Neural progenitor cell (in vitro differentiated cells): Measurements from ENCODE around the gene DCUN1D4. TPM values are rescaled to one million over a fixed set of nuclear protein-coding genes. Genes with fewer than 3 reads are reported as not detected.
A peak's percentile ranks its signal among the peaks of the same experiment; 100 is the strongest.

Experiments
- DNase-seq: peaks from one replicate; pipeline ENCODE4 v3.0.0-alpha.2; 2016; ENCODE audit warnings: low spot score
- H2AFZ ChIP-seq: fragments of 200-600 bp; sonication (generic); replicated peaks from 2 replicates; pipeline ENCODE4 v1.6.1; 2016; ENCODE audit warnings: antibody characterized with exemption
- H3F3A ChIP-seq: fragments of 200-600 bp; sonication (generic); 2 replicates; pipeline ENCODE4 v1.6.1; 2016; ENCODE audit warnings: antibody characterized with exemption, low read depth
- H3K27ac ChIP-seq: fragments of 200-600 bp; sonication (generic); 2 replicates; pipeline ENCODE4 v1.5.1; 2016; ENCODE audit warnings: mild to moderate bottlenecking
- H3K27me3 ChIP-seq: fragments of 200-600 bp; sonication (generic); 2 replicates; pipeline ENCODE4 v1.6.1; 2016; ENCODE audit warnings: mild to moderate bottlenecking, moderate library complexity
- H3K36me3 ChIP-seq: fragments of 200-600 bp; sonication (generic); 2 replicates; pipeline ENCODE4 v1.5.1; 2016
- H3K4me1 ChIP-seq: fragments of 200-600 bp; sonication (generic); 2 replicates; pipeline ENCODE4 v1.6.1; 2016; ENCODE audit warnings: mixed run types
- H3K4me2 ChIP-seq: fragments of 200-600 bp; sonication (generic); 2 replicates; pipeline ENCODE4 v1.6.1; 2016
- H3K4me3 ChIP-seq: fragments of 200-600 bp; sonication (generic); 2 replicates; pipeline ENCODE4 v1.5.1; 2016
- H3K79me2 ChIP-seq: fragments of 200-600 bp; sonication (generic); 2 replicates; pipeline ENCODE4 v1.6.1; 2016; ENCODE audit warnings: low read depth
- H3K9ac ChIP-seq: fragments of 200-600 bp; sonication (generic); 2 replicates; pipeline ENCODE4 v1.6.1; 2016
- H3K9me3 ChIP-seq: fragments of 200-600 bp; sonication (generic); 2 replicates; pipeline ENCODE4 v1.5.1; 2016; ENCODE audit warnings: low read depth
- H4K20me1 ChIP-seq: fragments of 200-600 bp; sonication (generic); 2 replicates; pipeline ENCODE4 v1.6.1; 2016; ENCODE audit warnings: low read depth
- H3K27ac Mint-ChIP-seq: 3 replicates; pipeline ENCODE4 v1.8.0; 2021; ENCODE audit warnings: mixed read lengths
- H3K27me3 Mint-ChIP-seq: 2 replicates; pipeline ENCODE4 v1.8.0; 2022; ENCODE audit warnings: low read depth, mild to moderate bottlenecking, inconsistent platforms, moderate library complexity, mixed read lengths; ENCODE audit not compliant: insufficient read depth
- H3K36me3 Mint-ChIP-seq: 3 replicates; pipeline ENCODE4 v1.8.0; 2021; ENCODE audit warnings: mixed read lengths
- H3K4me1 Mint-ChIP-seq: 3 replicates; pipeline ENCODE4 v1.8.0; 2021; ENCODE audit warnings: mixed read lengths
- H3K4me3 Mint-ChIP-seq: 3 replicates; pipeline ENCODE4 v1.8.0; 2021; ENCODE audit warnings: mild to moderate bottlenecking, moderate library complexity, mixed read lengths
- H3K9me3 Mint-ChIP-seq: 3 replicates; pipeline ENCODE4 v1.8.0; 2020; ENCODE audit warnings: mixed read lengths
- CTCF ChIP-seq: fragments of 200-600 bp; sonication (generic); IDR thresholded peaks from 2 replicates; pipeline ENCODE4 v1.5.1; 2017; ENCODE audit warnings: antibody characterized with exemption, mild to moderate bottlenecking
- EZH2 ChIP-seq: fragments of 200-600 bp; sonication (generic); IDR thresholded peaks from 2 replicates; pipeline ENCODE4 v1.6.1; 2017; ENCODE audit warnings: antibody characterized with exemption, mild to moderate bottlenecking, moderate library complexity
- EZH2phosphoT487 ChIP-seq: fragments of 200-600 bp; sonication (generic); IDR thresholded peaks from 2 replicates; pipeline ENCODE4 v1.6.1; 2017; ENCODE audit warnings: antibody characterized with exemption
- total RNA-seq: library from RNA; depleted of rRNA; stranded (reverse); fragments of >200 nt; gene quantifications from 2 replicates; pipeline ENCODE4 v1.2.3, GENCODE V29; 2015; ENCODE audit warnings: low replicate concordance

DCUN1D4 gene
- total RNA-seq, 1 donor from 2014 or later = 180 TPM

- Histone ChIP-seq H3K27ac (no peak overlapping the region), H3K79me2 (no peaks in the 10 kb centered on the region), H3K4me3 (no peak overlapping the region), H3K9ac (no peak overlapping the region), H3K36me3 (no peaks in the 10 kb centered on the region), H2AFZ (no peak overlapping the region), H3K4me2 (no peak overlapping the region), H3K4me1 (peaks cover 16% of the 10 kb centered on the region), H4K20me1 (no peaks in the 10 kb centered on the region), H3K27me3 (no peaks in the 10 kb centered on the region), H3F3A (peaks cover 8% of the 10 kb centered on the region), H3K9me3 (no peaks in the 10 kb centered on the region)
- Mint-ChIP-seq H3K27me3 (peaks cover 3% of the 10 kb centered on the region), H3K4me1 (peaks cover 15% of the 10 kb centered on the region), H3K36me3 (no peaks in the 10 kb centered on the region), H3K9me3 (no peaks in the 10 kb centered on the region), H3K27ac (no peak overlapping the region), H3K4me3 (no peak overlapping the region)
- no peak for DNase-seq
- TF ChIP-seq EZH2phosphoT487 = no peak
- no peak for TF ChIP-seq CTCF
- no peak for TF ChIP-seq EZH2
Observed at GRCh38 chr4:51830156-51830720, 12.7 kb upstream of the DCUN1D4 start.

GRCh38 chr4:51831133-51831532, 11.8 kb upstream of the DCUN1D4 start:
- no peak overlapping the region for H3K4me3 ChIP-seq
- no peak overlapping the region for H3K4me2 ChIP-seq
- H3K27me3 ChIP-seq = no peaks in the 10 kb centered on the region
- H3K79me2 ChIP-seq = no peaks in the 10 kb centered on the region
- H3K27me3 Mint-ChIP-seq = peaks cover 8% of the 10 kb centered on the region
- peaks cover 14% of the 10 kb centered on the region for H3F3A ChIP-seq
- H3K4me1 Mint-ChIP-seq = peaks cover 24% of the 10 kb centered on the region
- peak overlapping the region; percentile 74 for H2AFZ ChIP-seq
- no peaks in the 10 kb centered on the region for H3K36me3 Mint-ChIP-seq
- DNase-seq = peak; percentile 81
- H3K9me3 ChIP-seq = no peaks in the 10 kb centered on the region
- H3K9ac ChIP-seq = no peak overlapping the region
- no peak overlapping the region for H3K4me3 Mint-ChIP-seq
- H3K27ac Mint-ChIP-seq = no peak overlapping the region
- peak; percentile 82 for TF ChIP-seq CTCF
- no peak for TF ChIP-seq EZH2phosphoT487
- no peaks in the 10 kb centered on the region for H3K9me3 Mint-ChIP-seq
- no peak overlapping the region for H3K27ac ChIP-seq
- H4K20me1 ChIP-seq = no peaks in the 10 kb centered on the region
- H3K36me3 ChIP-seq = no peaks in the 10 kb centered on the region
- H3K4me1 ChIP-seq = peaks cover 25% of the 10 kb centered on the region

- Histone ChIP-seq H3F3A (peaks cover 15% of the 10 kb centered on the region), H4K20me1 (no peaks in the 10 kb centered on the region), H3K36me3 (no peaks in the 10 kb centered on the region), H2AFZ (no peak overlapping the region), H3K27ac (no peak overlapping the region), H3K4me1 (peaks cover 31% of the 10 kb centered on the region), H3K4me2 (no peak overlapping the region), H3K27me3 (no peaks in the 10 kb centered on the region), H3K4me3 (no peak overlapping the region), H3K9me3 (no peaks in the 10 kb centered on the region), H3K9ac (no peak overlapping the region), H3K79me2 (no peaks in the 10 kb centered on the region)
- no peak for DNase-seq
- no peaks in the 10 kb centered on the region for H3K9me3 Mint-ChIP-seq
- H3K27me3 Mint-ChIP-seq = peaks cover 8% of the 10 kb centered on the region
- no peaks in the 10 kb centered on the region for H3K36me3 Mint-ChIP-seq
- H3K4me3 Mint-ChIP-seq = no peak overlapping the region
- peaks cover 33% of the 10 kb centered on the region for H3K4me1 Mint-ChIP-seq
- TF ChIP-seq EZH2phosphoT487 (no peak), EZH2 (no peak), CTCF (no peak)
- no peak overlapping the region for H3K27ac Mint-ChIP-seq
Observed at GRCh38 chr4:51833236-51833635, 9.7 kb upstream of the DCUN1D4 start.
